ENCODE measurements around the gene RFX4. TPM values are rescaled to one million over a fixed set of nuclear protein-coding genes. Genes with fewer than 3 reads are reported as not detected.

RFX4 gene
- total RNA-seq, 2 donors from 2014 or later, result 10.6 TPM; not detected in 1

- DNase-seq (ENCODE audit: low spot score), result no peak
- H3K27ac ChIP-seq, result no peak overlapping the region
- WGBS, result 58% methylated on average over 10 of the region's 10 CpGs
Observed at GRCh38 chr12:106710143-106710893, 127.5 kb downstream of the RFX4 start.

GRCh38 chr12:106711316-106711715, 128.5 kb downstream of the RFX4 start:
- TF ChIP-seq POLR2A (IDR thresholded peaks at IDR 0.05) (no peak), CTCF (IDR thresholded peaks at IDR 0.05) (no peak), POLR2AphosphoS5 (IDR thresholded peaks at IDR 0.05) (no peak)
- Histone ChIP-seq H3K4me3 (no peak overlapping the region), H3K4me1 (replicated peaks) (no peaks in the 10 kb centered on the region), H3K36me3 (no peaks in the 10 kb centered on the region), H3K27ac (no peak overlapping the region), H3K9me3 (no peaks in the 10 kb centered on the region), H3K27me3 (replicated peaks; ENCODE audit: insufficient read depth) (no peaks in the 10 kb centered on the region)
- 72% methylated on average over 3 of the region's 3 CpGs for WGBS
- intact Hi-C loops (cut with DNase I), result no loop called here
- DNase-seq (ENCODE audit: low spot score), result no peak

More at GRCh38 chr12:106710143-106710893, 127.5 kb downstream of the RFX4 start:
- H3K27me3 ChIP-seq (replicated peaks; ENCODE audit: insufficient read depth), result no peaks in the 10 kb centered on the region
- H3K36me3 ChIP-seq, result no peaks in the 10 kb centered on the region
- H3K4me3 ChIP-seq, result no peak overlapping the region
- TF ChIP-seq POLR2A (IDR thresholded peaks at IDR 0.05) (no peak), CTCF (IDR thresholded peaks at IDR 0.05) (no peak), POLR2AphosphoS5 (IDR thresholded peaks at IDR 0.05) (no peak)
- intact Hi-C loops (cut with DNase I), result no loop called here
- H3K4me1 ChIP-seq (replicated peaks), result no peaks in the 10 kb centered on the region
- no peaks in the 10 kb centered on the region for H3K9me3 ChIP-seq

GRCh38 chr12:106712768-106713167, 130.0 kb downstream of the RFX4 start:
- H3K36me3 ChIP-seq, result no peaks in the 10 kb centered on the region
- WGBS, result 91% methylated on average over 8 of the region's 8 CpGs

GRCh38 chr12:106714926-106715325, 132.1 kb downstream of the RFX4 start:
- WGBS, result 96% methylated on average over 3 of the region's 3 CpGs

More at GRCh38 chr12:106712768-106713167, 130.0 kb downstream of the RFX4 start:
- DNase-seq (ENCODE audit: low spot score), result no peak
- Histone ChIP-seq H3K4me1 (replicated peaks) (no peaks in the 10 kb centered on the region), H3K9me3 (no peaks in the 10 kb centered on the region), H3K27ac (no peak overlapping the region), H3K4me3 (no peak overlapping the region), H3K27me3 (replicated peaks; ENCODE audit: insufficient read depth) (no peaks in the 10 kb centered on the region)
- intact Hi-C loops (cut with DNase I), result no loop called here
- TF ChIP-seq POLR2AphosphoS5 (IDR thresholded peaks at IDR 0.05) (no peak), CTCF (IDR thresholded peaks at IDR 0.05) (no peak), POLR2A (IDR thresholded peaks at IDR 0.05) (no peak)

More at GRCh38 chr12:106714926-106715325, 132.1 kb downstream of the RFX4 start:
- Histone ChIP-seq H3K27ac (no peak overlapping the region), H3K9me3 (no peaks in the 10 kb centered on the region), H3K4me3 (no peak overlapping the region), H3K27me3 (replicated peaks; ENCODE audit: insufficient read depth) (no peaks in the 10 kb centered on the region), H3K4me1 (replicated peaks) (no peaks in the 10 kb centered on the region), H3K36me3 (no peaks in the 10 kb centered on the region)
- TF ChIP-seq POLR2AphosphoS5 (IDR thresholded peaks at IDR 0.05) (no peak), CTCF (IDR thresholded peaks at IDR 0.05) (no peak), POLR2A (IDR thresholded peaks at IDR 0.05) (no peak)
- DNase-seq (ENCODE audit: low spot score), result no peak
- intact Hi-C loops (cut with DNase I), result no loop called here
